Liver (tissue), 9 donors: Measurements from ENCODE around the gene SLC16A10. TPM values are rescaled to one million over a fixed set of nuclear protein-coding genes. Genes with fewer than 3 reads are reported as not detected.

Source experiments
- DNase-seq: peaks from one replicate; pipeline ENCODE4 v3.0.0-alpha.2; 2017; ENCODE audit warnings: low spot score
- H3K27ac ChIP-seq, 2 donors: one replicate each; pipeline ENCODE4 v1.7.0; 2013; ENCODE audit warnings: inconsistent platforms in 2 of 2, low read length in 2 of 2, control low read depth in 1 of 2, low read depth in 1 of 2, mild to moderate bottlenecking in 1 of 2
- H3K27me3 ChIP-seq, 4 donors: one replicate each; pipeline versions ENCODE4 v1.6.1 to v1.7.0; 2013; ENCODE audit warnings: low read length in 3 of 4, inconsistent platforms in 1 of 4, mild to moderate bottlenecking in 1 of 4, moderate library complexity in 1 of 4; ENCODE audit not compliant: control insufficient read depth in 4 of 4, insufficient read depth in 4 of 4
- H3K36me3 ChIP-seq, 4 donors: one replicate each; pipeline versions ENCODE4 v1.6.1 to v1.7.0; 2013; ENCODE audit warnings: low read length in 3 of 4, mild to moderate bottlenecking in 3 of 4, low read depth in 1 of 4, moderate library complexity in 1 of 4; ENCODE audit not compliant: control insufficient read depth in 4 of 4, insufficient read depth in 3 of 4
- H3K4me1 ChIP-seq, 4 donors: one replicate each; pipeline versions ENCODE4 v1.6.1 to v1.7.0; 2013; ENCODE audit warnings: low read length in 3 of 4, mild to moderate bottlenecking in 3 of 4, moderate library complexity in 1 of 4; ENCODE audit not compliant: control insufficient read depth in 4 of 4, insufficient read depth in 4 of 4
- H3K4me3 ChIP-seq, 3 donors: one replicate each; pipeline versions ENCODE4 v1.6.1 to v1.7.0; 2013; ENCODE audit warnings: low read length in 3 of 3, control low read depth in 1 of 3, low read depth in 1 of 3, mild to moderate bottlenecking in 1 of 3
- H3K9ac ChIP-seq, 2 donors: one replicate each; pipeline ENCODE4 v1.7.0; 2013; ENCODE audit warnings: low read length in 2 of 2, mild to moderate bottlenecking in 2 of 2, moderate library complexity in 2 of 2, control low read depth in 1 of 2, low read depth in 1 of 2
- H3K9me3 ChIP-seq, 4 donors: one replicate each; pipeline versions ENCODE4 v1.6.1 to v1.7.0; 2013; ENCODE audit warnings: low read length in 3 of 4; ENCODE audit not compliant: control insufficient read depth in 4 of 4
- ATF3 ChIP-seq: IDR thresholded peaks from 2 replicates; pipeline ENCODE4 v1.6.1; 2016; ENCODE audit warnings: antibody characterized with exemption
- CTCF ChIP-seq: fragments of 150-350 bp; IDR thresholded peaks from 2 replicates; pipeline ENCODE4 v1.5.1; 2017; ENCODE audit warnings: improper control_type of control experiment, low read depth, low read length; ENCODE audit not compliant: missing input control
- EGR1 ChIP-seq, 2 donors: IDR thresholded peaks; 2 replicates each; pipeline ENCODE4 v1.6.1; 2016 to 2018; ENCODE audit warnings: antibody characterized with exemption in 2 of 2, low read depth in 2 of 2
- FOXA1 ChIP-seq: IDR thresholded peaks from 2 replicates; pipeline ENCODE4 v1.6.1; 2016; ENCODE audit warnings: antibody characterized with exemption
- FOXA2 ChIP-seq: IDR thresholded peaks from 2 replicates; pipeline ENCODE4 v1.6.1; 2016; ENCODE audit warnings: antibody characterized with exemption
- GABPA ChIP-seq, 2 donors: IDR thresholded peaks in 1 of 2; conservative IDR thresholded peaks in 1 of 2; 2 replicates each; pipeline ENCODE4 v1.6.1; 2016; ENCODE audit warnings: antibody characterized with exemption in 2 of 2, mild to moderate bottlenecking in 1 of 2, moderate library complexity in 1 of 2
- HNF4A ChIP-seq, 2 donors: conservative IDR thresholded peaks; 2 replicates each; pipeline ENCODE4 v1.6.1; 2016; ENCODE audit warnings: antibody characterized with exemption in 2 of 2, mild to moderate bottlenecking in 2 of 2
- HNF4G ChIP-seq: IDR thresholded peaks from 2 replicates; pipeline ENCODE4 v1.6.1; 2016; ENCODE audit warnings: antibody characterized with exemption
- NR2F2 ChIP-seq: IDR thresholded peaks from 2 replicates; pipeline ENCODE4 v1.6.1; 2016; ENCODE audit warnings: antibody characterized with exemption
- RAD21 ChIP-seq, 2 donors: IDR thresholded peaks; 2 replicates each; pipeline ENCODE4 v1.6.1; 2016; ENCODE audit warnings: antibody characterized with exemption in 2 of 2, mild to moderate bottlenecking in 2 of 2
- REST ChIP-seq: IDR thresholded peaks from 2 replicates; pipeline ENCODE4 v1.6.1; 2016; ENCODE audit warnings: antibody characterized with exemption, mild to moderate bottlenecking
- RXRA ChIP-seq, 2 donors: IDR thresholded peaks; 2 replicates each; pipeline ENCODE4 v1.6.1; 2017 to 2018; ENCODE audit warnings: antibody characterized with exemption in 2 of 2, mild to moderate bottlenecking in 1 of 2
- SP1 ChIP-seq: IDR thresholded peaks from 2 replicates; pipeline ENCODE4 v1.6.1; 2018; ENCODE audit warnings: antibody characterized with exemption, mild to moderate bottlenecking
- TAF1 ChIP-seq: conservative IDR thresholded peaks from 2 replicates; pipeline ENCODE4 v1.6.1; 2016; ENCODE audit warnings: antibody characterized with exemption, mild to moderate bottlenecking
- YY1 ChIP-seq: IDR thresholded peaks from 2 replicates; pipeline ENCODE4 v1.6.1; 2016; ENCODE audit warnings: antibody characterized with exemption, mild to moderate bottlenecking
- WGBS: extraction: QIAGEN DNeasy Blood & Tissue Kit; methylation state at CpG from one replicate; pipeline ENCODE4 v1.1.7; 2013; 5-methylcytosine and 5-hydroxymethylcytosine counted together
- polyA plus RNA-seq, 2 donors: library from polyadenylated mRNA; stranded (reverse) in 1 of 2; unstranded in 1 of 2; fragments of 200-250 nt in 1 of 2; fragments of >200 nt in 1 of 2; fragmentation: Nextera tagmentation in 1 of 2; extraction: Ambion mirVana in 1 of 2; gene quantifications; one replicate each; pipeline versions ENCODE4 v1.2.1 to v1.2.3, GENCODE V29; 2013 to 2015
- total RNA-seq, 2 donors: library from RNA; depleted of rRNA; stranded (reverse); fragments of >200 nt; gene quantifications; one replicate each; pipeline ENCODE4 v1.2.3, GENCODE V29; 2014
- TF ChIP-seq, protein P1 (sequence below): IDR thresholded peaks from 2 replicates; pipeline ENCODE4 v1.6.1; 2016; ENCODE audit warnings: antibody characterized with exemption
- TF ChIP-seq, protein P2 (sequence below): IDR thresholded peaks from 2 replicates; pipeline ENCODE4 v1.6.1; 2016; ENCODE audit warnings: antibody characterized with exemption
- donor health status: healthy.
- donor health status: healthy.
- donor health status: healthy.
- donor health status: healthy.
- donor health status: healthy.

Gene SLC16A10
- total and polyA plus RNA-seq, 4 donors = 1.8 to 16.7 (median 8.4) TPM

DNA sequence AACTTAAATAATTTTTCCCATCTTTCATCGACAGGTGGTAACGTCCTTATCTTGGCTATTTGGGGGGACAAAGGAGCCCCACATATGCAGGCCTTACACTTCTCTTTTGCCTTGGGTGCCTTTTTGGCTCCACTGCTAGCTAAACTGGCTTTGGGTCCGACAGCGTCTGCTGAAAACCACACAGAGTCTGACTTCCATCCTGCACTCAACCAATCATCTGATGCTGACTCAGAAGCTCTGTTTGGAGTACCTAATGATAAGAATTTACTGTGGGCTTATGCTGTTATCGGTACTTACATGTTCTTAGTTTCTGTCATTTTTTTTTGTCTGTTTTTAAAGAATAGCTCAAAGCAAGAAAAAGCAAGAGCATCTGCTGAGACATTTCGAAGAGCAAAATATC is 178.5 kb downstream of the SLC16A10 start:
- no peak for DNase-seq
- Histone ChIP-seq H3K4me3 (no peak overlapping the region), H3K9ac (no peak overlapping the region), H3K9me3 (no peaks in the 10 kb centered on the region), H3K27ac (no peak overlapping the region), H3K27me3 (no peaks in the 10 kb centered on the region), H3K36me3 (peaks cover 7 to 36% (median 18%) of the 10 kb centered on the region in 4 donors), H3K4me1 (peaks cover 0 to 1% (median under 1%) of the 10 kb centered on the region in 4 donors)
- TF ChIP-seq NR2F2 = no peak
- TF ChIP-seq, protein P1, sequence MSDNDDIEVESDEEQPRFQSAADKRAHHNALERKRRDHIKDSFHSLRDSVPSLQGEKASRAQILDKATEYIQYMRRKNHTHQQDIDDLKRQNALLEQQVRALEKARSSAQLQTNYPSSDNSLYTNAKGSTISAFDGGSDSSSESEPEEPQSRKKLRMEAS = no peak
- TF ChIP-seq TAF1 = no peak
- TF ChIP-seq HNF4G = no peak
- TF ChIP-seq HNF4A (conservative IDR thresholded peaks at IDR 0.05) = no peak
- TF ChIP-seq FOXA2 = no peak
- TF ChIP-seq REST = no peak
- 96% methylated on average over 6 of the region's 6 CpGs for WGBS

GRCh38 chr6:111266276-111266675 is 179.0 kb downstream of the SLC16A10 start:
- TF ChIP-seq RAD21 (IDR thresholded peaks at IDR 0.05) (no peak), ATF3 (no peak), RXRA (IDR thresholded peaks at IDR 0.05) (no peak), EGR1 (IDR thresholded peaks at IDR 0.05; ENCODE audit: low read depth in 2 of 2) (no peak), CTCF (no peak), HNF4G (no peak), SP1 (no peak), FOXA2 (no peak), NR2F2 (no peak), GABPA (IDR thresholded peaks at IDR 0.05 in 1 of 2, conservative IDR thresholded peaks at IDR 0.05 in 1 of 2) (no peak), YY1 (no peak), FOXA1 (no peak)
- TF ChIP-seq, protein P2, sequence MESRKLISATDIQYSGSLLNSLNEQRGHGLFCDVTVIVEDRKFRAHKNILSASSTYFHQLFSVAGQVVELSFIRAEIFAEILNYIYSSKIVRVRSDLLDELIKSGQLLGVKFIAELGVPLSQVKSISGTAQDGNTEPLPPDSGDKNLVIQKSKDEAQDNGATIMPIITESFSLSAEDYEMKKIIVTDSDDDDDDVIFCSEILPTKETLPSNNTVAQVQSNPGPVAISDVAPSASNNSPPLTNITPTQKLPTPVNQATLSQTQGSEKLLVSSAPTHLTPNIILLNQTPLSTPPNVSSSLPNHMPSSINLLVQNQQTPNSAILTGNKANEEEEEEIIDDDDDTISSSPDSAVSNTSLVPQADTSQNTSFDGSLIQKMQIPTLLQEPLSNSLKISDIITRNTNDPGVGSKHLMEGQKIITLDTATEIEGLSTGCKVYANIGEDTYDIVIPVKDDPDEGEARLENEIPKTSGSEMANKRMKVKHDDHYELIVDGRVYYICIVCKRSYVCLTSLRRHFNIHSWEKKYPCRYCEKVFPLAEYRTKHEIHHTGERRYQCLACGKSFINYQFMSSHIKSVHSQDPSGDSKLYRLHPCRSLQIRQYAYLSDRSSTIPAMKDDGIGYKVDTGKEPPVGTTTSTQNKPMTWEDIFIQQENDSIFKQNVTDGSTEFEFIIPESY = no peak
- TF ChIP-seq, protein P1 = no peak
- Histone ChIP-seq H3K9ac (no peak overlapping the region), H3K27ac (no peak overlapping the region), H3K36me3 (peaks cover 7 to 36% (median 18%) of the 10 kb centered on the region in 4 donors), H3K4me1 (peaks cover 0 to 1% (median 0%) of the 10 kb centered on the region in 4 donors), H3K9me3 (no peaks in the 10 kb centered on the region), H3K27me3 (no peaks in the 10 kb centered on the region), H3K4me3 (no peak overlapping the region)
- DNase-seq = no peak
- 97% methylated on average over 2 of the region's 2 CpGs for WGBS
